ENCODE data around the gene LAMA2. TPM values are rescaled to one million over a fixed set of nuclear protein-coding genes. Genes with fewer than 3 reads are reported as not detected.

LAMA2 gene
- total RNA-seq, 1 experiment from 2014 or later: 4.2 TPM

GRCh38 chr6:129344379-129344778 lies 461.4 kb downstream of the LAMA2 start:
- Histone ChIP-seq H2BK5ac (ENCODE audit: insufficient read length, low read length) (no peak overlapping the region), H4K91ac (ENCODE audit: insufficient read length, low read depth, low read length) (no peak overlapping the region), H3K9me3 (ENCODE audit: control insufficient read depth, low read depth, low read length) (no peaks in the 10 kb centered on the region), H3K27me3 (ENCODE audit: insufficient read depth, low read length) (no peaks in the 10 kb centered on the region), H3K18ac (ENCODE audit: insufficient read length, low read depth, low read length) (no peak overlapping the region), H3K4me1 (ENCODE audit: insufficient read depth, low read length) (no peaks in the 10 kb centered on the region), H3K4ac (ENCODE audit: low read depth, low read length) (no peak overlapping the region), H2AK5ac (ENCODE audit: insufficient read length, low read length) (no peak overlapping the region), H2BK12ac (ENCODE audit: insufficient read length, low read depth, low read length) (no peak overlapping the region), H4K20me1 (ENCODE audit: control insufficient read depth, insufficient read depth, insufficient read length) (no peaks in the 10 kb centered on the region), H3T11ph (ENCODE audit: low read length) (no peak overlapping the region), H3K79me2 (ENCODE audit: insufficient read depth, low read length) (no peaks in the 10 kb centered on the region), H3K27ac (ENCODE audit: insufficient read length, low read depth, low read length) (no peak overlapping the region), H4K5ac (ENCODE audit: insufficient read length, low read depth, low read length) (no peak overlapping the region), H2BK15ac (ENCODE audit: low read depth, low read length) (no peak overlapping the region), H4K8ac (replicated peaks; ENCODE audit: insufficient read length, low read depth, low read length) (no peak overlapping the region), H2BK120ac (ENCODE audit: low read depth, low read length, poor library complexity, severe bottlenecking) (no peak overlapping the region), H2BK20ac (ENCODE audit: low read depth, low read length, poor library complexity, severe bottlenecking) (no peak overlapping the region), H3K56ac (ENCODE audit: insufficient read length, low read depth, low read length) (no peak overlapping the region), H3K79me1 (ENCODE audit: insufficient read depth, low read depth, low read length, poor library complexity, severe bottlenecking) (no peaks in the 10 kb centered on the region), H3K9ac (ENCODE audit: extremely low read depth, insufficient read length, low read length) (no peak overlapping the region), H3K23me2 (ENCODE audit: insufficient read length, low read depth, low read length, poor library complexity, severe bottlenecking) (no peaks in the 10 kb centered on the region), H2AFZ (ENCODE audit: low read length) (no peak overlapping the region), H3K14ac (ENCODE audit: insufficient read depth, low read length) (no peak overlapping the region), H3K4me2 (ENCODE audit: insufficient read depth, insufficient read length, low read length) (no peak overlapping the region), H3K23ac (ENCODE audit: insufficient read length, low read depth, low read length) (no peak overlapping the region)
- TF ChIP-seq, protein P1, sequence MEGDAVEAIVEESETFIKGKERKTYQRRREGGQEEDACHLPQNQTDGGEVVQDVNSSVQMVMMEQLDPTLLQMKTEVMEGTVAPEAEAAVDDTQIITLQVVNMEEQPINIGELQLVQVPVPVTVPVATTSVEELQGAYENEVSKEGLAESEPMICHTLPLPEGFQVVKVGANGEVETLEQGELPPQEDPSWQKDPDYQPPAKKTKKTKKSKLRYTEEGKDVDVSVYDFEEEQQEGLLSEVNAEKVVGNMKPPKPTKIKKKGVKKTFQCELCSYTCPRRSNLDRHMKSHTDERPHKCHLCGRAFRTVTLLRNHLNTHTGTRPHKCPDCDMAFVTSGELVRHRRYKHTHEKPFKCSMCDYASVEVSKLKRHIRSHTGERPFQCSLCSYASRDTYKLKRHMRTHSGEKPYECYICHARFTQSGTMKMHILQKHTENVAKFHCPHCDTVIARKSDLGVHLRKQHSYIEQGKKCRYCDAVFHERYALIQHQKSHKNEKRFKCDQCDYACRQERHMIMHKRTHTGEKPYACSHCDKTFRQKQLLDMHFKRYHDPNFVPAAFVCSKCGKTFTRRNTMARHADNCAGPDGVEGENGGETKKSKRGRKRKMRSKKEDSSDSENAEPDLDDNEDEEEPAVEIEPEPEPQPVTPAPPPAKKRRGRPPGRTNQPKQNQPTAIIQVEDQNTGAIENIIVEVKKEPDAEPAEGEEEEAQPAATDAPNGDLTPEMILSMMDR (conservative IDR thresholded peaks at IDR 0.05): no peak
- no peak for DNase-seq
- Mint-ChIP-seq H3K9me3 (no peaks in the 10 kb centered on the region; a peak in 1 of 5 replicates), H3K4me1 (peaks cover 3 to 11% of the 10 kb centered on the region in 2 experiments), H3K27me3 (ENCODE audit: low read depth) (no peaks in the 10 kb centered on the region), H3K4me3 (no peak overlapping the region), H3K36me3 (ENCODE audit: insufficient read depth in 1 of 3, low read depth in 3 of 3) (peaks cover 0 to 7% (median 0%) of the 10 kb centered on the region in 3 experiments; a peak in 3 of 7 replicates), H3K27ac (no peak overlapping the region)
- WGBS (ENCODE audit: extremely low coverage, insufficient read length, low lambda C conversion rate): no CpG with 5 or more reads among the region's 3 CpGs
